Mesodermal cell (in vitro differentiated cells): ENCODE measurements around the gene MAPKAP1.
"Not testable (repeated sequence)": the region's sequence is repeated elsewhere in the genome, so short reads cannot be mapped to it uniquely, and the experiment has no call there.

Source experiments
- H3K27ac ChIP-seq: 2 replicates; pipeline ENCODE4 v1.7.0; 2013; ENCODE audit warnings: mild to moderate bottlenecking, low read depth, low read length, moderate library complexity; ENCODE audit not compliant: severe bottlenecking
- H3K36me3 ChIP-seq: 2 replicates; pipeline ENCODE4 v1.7.1; 2013; ENCODE audit warnings: mild to moderate bottlenecking, low read length, moderate library complexity; ENCODE audit not compliant: control insufficient read depth, insufficient read depth
- H3K4me1 ChIP-seq: one replicate; pipeline ENCODE4 v1.7.1; 2013; ENCODE audit warnings: mild to moderate bottlenecking, low read length; ENCODE audit not compliant: insufficient read depth, control insufficient read depth, poor library complexity, severe bottlenecking
- H3K4me3 ChIP-seq: 2 replicates; pipeline ENCODE4 v1.7.0; 2013; ENCODE audit warnings: low read length, control low read depth, mild to moderate bottlenecking; ENCODE audit not compliant: insufficient read depth, poor library complexity, severe bottlenecking; ENCODE audit errors: extremely low read depth
- H3K9me3 ChIP-seq: 2 replicates; pipeline ENCODE4 v1.7.1; 2013; ENCODE audit warnings: mild to moderate bottlenecking, low read length, moderate library complexity; ENCODE audit not compliant: control insufficient read depth
- WGBS, 2 experiments: methylation state at CpG; one replicate each; pipeline ENCODE4 v1.1.5; 2013; ENCODE audit warnings: missing lambda C conversion rate in 2 of 2; ENCODE audit not compliant: insufficient coverage in 2 of 2; 5-methylcytosine and 5-hydroxymethylcytosine counted together

Gene MAPKAP1

GRCh38 chr9:125694478-125694877, 12.5 kb downstream of the MAPKAP1 start:
- Histone ChIP-seq H3K27ac (peak overlapping the region; percentile 71), H3K36me3 (peaks cover 13% of the 10 kb centered on the region), H3K9me3 (no peaks in the 10 kb centered on the region), H3K4me1 (peaks cover 11% of the 10 kb centered on the region), H3K4me3 (no peak overlapping the region)
- 47% methylated on average over 2 of the region's 3 CpGs; no CpG with 5 or more reads in 1 of the 2 experiments for WGBS, 2 experiments

- H3K4me3 ChIP-seq, H3K9me3 ChIP-seq, H3K27ac ChIP-seq: not testable (repeated sequence)
- Histone ChIP-seq H3K4me1 (peaks cover 11% of the 10 kb centered on the region), H3K36me3 (peaks cover 13% of the 10 kb centered on the region)
- WGBS, 2 experiments, result 95 to 96% methylated on average over 9 of the region's 10 CpGs
These were observed 13.5 kb downstream of the MAPKAP1 start for GRCh38 chr9:125693492-125693891.

DNA sequence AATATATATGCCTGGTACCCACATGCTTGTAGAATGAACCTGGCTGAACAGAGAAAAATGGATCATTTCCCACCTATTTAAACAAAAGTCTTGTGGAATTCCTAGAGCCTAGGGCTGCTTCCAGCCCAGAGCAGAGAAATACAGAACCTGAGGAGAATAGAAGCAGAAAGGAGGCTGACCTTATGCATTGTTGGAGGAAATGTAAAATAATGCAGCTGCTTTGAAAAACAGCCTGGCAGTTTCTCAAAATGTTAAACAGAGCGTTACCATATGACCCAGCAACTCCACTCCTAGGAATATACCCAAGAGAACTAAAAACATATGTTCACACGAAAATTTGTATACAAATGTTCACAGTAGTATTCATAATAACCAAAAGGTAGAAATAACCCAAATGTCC, 15.1 kb downstream of the MAPKAP1 start:
- Histone ChIP-seq H3K9me3 (no peaks in the 10 kb centered on the region), H3K36me3 (peaks cover 13% of the 10 kb centered on the region), H3K27ac (no peak overlapping the region), H3K4me3 (no peak overlapping the region), H3K4me1 (peaks cover 11% of the 10 kb centered on the region)
- 100% methylated on average over 1 of the region's 2 CpGs; no CpG with 5 or more reads in 1 of the 2 experiments for WGBS, 2 experiments

- Histone ChIP-seq H3K9me3 (no peaks in the 10 kb centered on the region), H3K4me1 (peaks cover 11% of the 10 kb centered on the region), H3K27ac (no peak overlapping the region), H3K36me3 (peaks cover 13% of the 10 kb centered on the region), H3K4me3 (no peak overlapping the region)
- 92 to 98% methylated on average over 6 to 8 of the region's 10 CpGs for WGBS, 2 experiments
These were observed 16.3 kb downstream of the MAPKAP1 start for GRCh38 chr9:125690679-125691078.

- H3K9me3 ChIP-seq, result no peaks in the 10 kb centered on the region
- no peaks in the 10 kb centered on the region for H3K4me1 ChIP-seq
- no peak overlapping the region for H3K4me3 ChIP-seq
- no peak overlapping the region for H3K27ac ChIP-seq
- WGBS, 2 experiments, result 100% methylated on average over 2 of the region's 4 CpGs; no CpG with 5 or more reads in 1 of the 2 experiments
- peaks cover 13% of the 10 kb centered on the region for H3K36me3 ChIP-seq
These were observed 19.7 kb downstream of the MAPKAP1 start for GRCh38 chr9:125687163-125687863.

DNA sequence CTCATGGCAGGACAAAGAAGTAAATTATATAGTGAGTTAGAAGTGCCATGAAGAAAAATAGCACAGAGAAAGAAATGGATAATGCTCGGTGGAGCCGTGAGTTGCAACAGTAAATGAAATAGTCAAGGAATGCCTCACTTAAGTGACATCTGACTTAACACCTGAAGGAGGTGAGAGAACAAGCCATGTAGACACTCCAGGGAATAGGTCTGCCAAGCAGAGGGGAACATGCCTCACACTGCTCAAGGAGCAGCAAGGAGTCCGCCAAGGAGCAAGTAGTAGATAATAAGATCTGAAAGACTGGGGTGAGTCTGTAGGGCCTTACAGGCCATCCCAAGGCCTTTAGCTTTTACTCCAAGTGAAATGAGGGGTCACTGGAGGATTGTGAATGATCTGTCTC, 21.8 kb downstream of the MAPKAP1 start:
- peaks cover 3% of the 10 kb centered on the region for H3K4me1 ChIP-seq

DNA sequence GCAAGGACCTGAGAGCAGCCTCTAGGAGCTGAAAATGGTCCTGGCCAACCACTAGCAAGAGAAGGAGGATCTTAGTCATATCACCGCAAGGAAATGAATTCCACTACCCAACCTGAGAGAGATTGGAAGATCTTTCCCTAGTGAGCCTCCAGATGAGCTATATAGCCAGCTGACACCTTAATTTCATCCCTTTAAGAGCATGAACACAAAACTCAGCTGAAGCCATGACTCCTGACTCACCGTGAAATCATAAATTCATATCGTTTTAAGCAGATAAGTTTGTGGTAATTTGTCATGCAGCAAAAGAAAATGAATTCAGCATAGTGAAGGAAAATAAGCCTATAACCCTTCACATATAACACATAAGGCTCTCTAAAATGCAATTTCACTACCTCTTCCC, 23.5 kb downstream of the MAPKAP1 start:
- no peaks in the 10 kb centered on the region for H3K9me3 ChIP-seq
- peaks cover 3% of the 10 kb centered on the region for H3K4me1 ChIP-seq
- no peak overlapping the region for H3K27ac ChIP-seq
- H3K4me3 ChIP-seq, result no peak overlapping the region
- H3K36me3 ChIP-seq, result no peaks in the 10 kb centered on the region
- WGBS, 2 experiments, result 100% methylated on average over 1 of the region's 3 CpGs

More for the DNA sequence above, 21.8 kb downstream of the MAPKAP1 start:
- H3K27ac ChIP-seq, result no peak overlapping the region
- no peaks in the 10 kb centered on the region for H3K9me3 ChIP-seq
- peaks cover under 1% of the 10 kb centered on the region for H3K36me3 ChIP-seq
- H3K4me3 ChIP-seq, result no peak overlapping the region
- 88 to 94% methylated on average over 3 of the region's 3 CpGs for WGBS, 2 experiments

DNA sequence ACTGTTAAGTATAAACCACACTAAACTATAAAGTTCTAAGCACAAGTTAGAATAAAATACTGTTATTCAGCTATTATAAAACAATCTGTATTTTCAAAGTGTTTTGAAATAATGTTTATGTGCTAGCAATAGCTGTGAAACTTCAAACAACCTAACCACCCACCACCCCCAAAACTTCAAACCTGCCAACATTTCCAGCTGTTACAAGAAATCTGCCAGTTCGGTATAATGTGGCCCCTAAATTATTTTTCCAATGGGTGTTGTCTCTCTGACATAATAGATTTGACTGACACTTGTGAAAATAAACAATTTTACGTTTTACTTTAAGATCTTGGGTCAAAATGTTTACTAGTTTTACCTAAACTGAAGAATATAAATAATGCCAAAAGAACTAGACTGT, 24.7 kb downstream of the MAPKAP1 start:
- H3K27ac ChIP-seq, result no peak overlapping the region
- no peaks in the 10 kb centered on the region for H3K9me3 ChIP-seq
- no peaks in the 10 kb centered on the region for H3K36me3 ChIP-seq
- no CpG with 5 or more reads among the region's 2 CpGs for WGBS, 2 experiments
- H3K4me3 ChIP-seq, result no peak overlapping the region
- peaks cover 3% of the 10 kb centered on the region for H3K4me1 ChIP-seq

GRCh38 chr9:125681657-125682056, 25.4 kb downstream of the MAPKAP1 start:
- Histone ChIP-seq H3K4me3 (no peak overlapping the region), H3K27ac (no peak overlapping the region), H3K9me3 (no peaks in the 10 kb centered on the region), H3K4me1 (peaks cover 3% of the 10 kb centered on the region), H3K36me3 (no peaks in the 10 kb centered on the region)
- WGBS, 2 experiments, result no CpG with 5 or more reads among the region's 5 CpGs

DNA sequence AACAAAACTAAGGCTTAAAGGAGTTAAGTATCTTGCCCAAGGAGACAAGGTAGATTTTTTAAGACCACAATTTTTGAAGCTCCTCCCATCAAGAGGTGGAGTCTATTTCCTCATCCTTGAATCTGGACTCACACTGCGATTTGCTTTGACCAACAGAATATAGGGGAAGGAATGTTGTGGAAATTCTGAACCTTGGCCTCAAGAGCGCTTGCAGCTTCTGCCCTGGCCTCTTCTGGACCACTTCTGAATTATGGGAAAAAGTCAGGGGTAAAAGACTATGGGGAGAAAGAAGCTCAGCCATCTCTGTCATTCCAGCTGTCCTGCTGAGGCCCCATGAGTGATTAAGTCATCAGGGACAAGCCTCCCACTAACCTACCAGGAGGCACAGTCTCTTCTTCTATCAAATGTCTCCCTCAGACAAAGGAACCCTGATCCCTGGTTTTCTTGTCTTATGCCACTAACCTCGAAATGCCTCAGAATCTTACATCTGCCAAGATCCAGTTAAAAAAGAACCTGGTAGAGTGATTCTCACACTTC, 25.9 kb downstream of the MAPKAP1 start:
- H3K9me3 ChIP-seq, result no peaks in the 10 kb centered on the region
- H3K27ac ChIP-seq, result no peak overlapping the region
- 94 to 96% methylated on average over 2 to 3 of the region's 3 CpGs for WGBS, 2 experiments
- H3K36me3 ChIP-seq, result no peaks in the 10 kb centered on the region
- H3K4me1 ChIP-seq, result peaks cover 3% of the 10 kb centered on the region
- H3K4me3 ChIP-seq, result no peak overlapping the region

DNA sequence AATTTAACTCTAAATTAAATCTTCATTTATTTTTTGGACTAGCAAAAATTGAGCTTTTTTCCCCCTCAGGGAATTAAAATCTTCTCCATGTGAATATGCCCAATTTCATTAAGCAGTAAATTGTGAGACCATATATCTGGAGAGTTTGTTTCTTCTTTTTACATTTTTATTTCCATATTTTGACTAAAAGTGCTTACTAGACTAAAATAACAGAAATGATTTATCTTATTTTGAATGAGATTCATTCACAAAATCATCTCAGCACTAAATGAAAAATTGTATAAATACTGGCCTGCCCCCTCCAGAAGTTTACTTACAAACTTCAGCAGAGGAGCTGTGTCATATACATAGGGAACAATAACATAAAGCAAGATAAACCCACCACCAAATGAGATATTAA, 26.6 kb downstream of the MAPKAP1 start:
- H3K36me3 ChIP-seq, result no peaks in the 10 kb centered on the region
- no peaks in the 10 kb centered on the region for H3K9me3 ChIP-seq
- no peak overlapping the region for H3K27ac ChIP-seq
- peaks cover 7% of the 10 kb centered on the region for H3K4me1 ChIP-seq
- no peak overlapping the region for H3K4me3 ChIP-seq
